Cardiac fibroblast (primary cell): ENCODE results near the gene GAS2L2.
A peak's percentile ranks its signal among the peaks of the same experiment; 100 is the strongest.

Source experiments
- DNase-seq, 2 donors: peaks; one replicate each; pipeline versions ENCODE4 v3.0.0 to v3.0.0-alpha.2; 2010; ENCODE audit warnings: low read depth in 2 of 2
- H3K4me3 ChIP-seq, 2 donors: replicated peaks in 1 of 2; 1 replicate in 1 of 2; 2 replicates in 1 of 2; pipeline ENCODE4 v1.5.1; 2011; ENCODE audit warnings: low read depth in 2 of 2, low read length in 2 of 2, mild to moderate bottlenecking in 2 of 2, moderate library complexity in 1 of 2
- CTCF ChIP-seq: IDR thresholded peaks from one replicate; pipeline ENCODE4 v1.5.1; 2011; ENCODE audit warnings: low read depth, mild to moderate bottlenecking, low read length, inconsistent platforms

Gene GAS2L2

GRCh38 chr17:35734396-35734795 lies 18.6 kb downstream of the GAS2L2 start:
- no peak overlapping the region for H3K4me3 ChIP-seq
- DNase-seq = no peak
- no peak for TF ChIP-seq CTCF

- TF ChIP-seq CTCF = no peak
- no peak overlapping the region for H3K4me3 ChIP-seq
- no peak for DNase-seq
Measured at GRCh38 chr17:35733366-35733765, 19.7 kb downstream of the GAS2L2 start.

GRCh38 chr17:35732806-35733136 lies 20.3 kb downstream of the GAS2L2 start:
- no peak for DNase-seq
- no peak for TF ChIP-seq CTCF
- H3K4me3 ChIP-seq = peak overlapping the region in 1 of 2 donors; percentile 0

- no peak for TF ChIP-seq CTCF
- peak overlapping the region; percentile 40 to 59 for H3K4me3 ChIP-seq
- no peak for DNase-seq
Measured at GRCh38 chr17:35731917-35732805, 20.9 kb downstream of the GAS2L2 start.

- no peak for TF ChIP-seq CTCF
- H3K4me3 ChIP-seq = peak within 1 kb of the TSS; percentile 40 to 59
- peak; percentile 12 to 56 for DNase-seq
Measured at GRCh38 chr17:35731239-35731916, 21.7 kb downstream of the GAS2L2 start, which contains the start of gene RASL10B. RASL10B (plus strand) TSS chr17:35731639; CDS start chr17:35735185, 3,546 bp downstream.

GRCh38 chr17:35730400-35731005 lies 22.5 kb downstream of the GAS2L2 start:
- TF ChIP-seq CTCF = no peak
- DNase-seq = no peak
- no peak overlapping the region for H3K4me3 ChIP-seq
